LNCAP (cell line): ENCODE data around the gene PIRT.

Experiments used
- CTCF ChIP-seq: fragments of 450-650 bp; IDR thresholded peaks from 2 replicates; pipeline ENCODE4 v1.5.1; 2017; ENCODE audit warnings: mild to moderate bottlenecking

The PIRT gene

GRCh38 chr17:10837921-10838320, at the start of gene PIRT:
PIRT (minus strand) TSS chr17:10838087; CDS start chr17:10825645, 12,442 bp downstream.
- TF ChIP-seq CTCF, result no peak

GRCh38 chr17:10881959-10882358, 44.1 kb upstream of the PIRT start:
- no peak for TF ChIP-seq CTCF

- peak; percentile 59 for TF ChIP-seq CTCF
Observed at GRCh38 chr17:10879190-10879836, 41.4 kb upstream of the PIRT start.

GRCh38 chr17:10875984-10876555, 38.2 kb upstream of the PIRT start:
- peak; percentile 70 for TF ChIP-seq CTCF

- no peak for TF ChIP-seq CTCF
Observed at GRCh38 chr17:10875430-10875851, 37.6 kb upstream of the PIRT start.

GRCh38 chr17:10871914-10872313, 34.0 kb upstream of the PIRT start:
- TF ChIP-seq CTCF, result no peak

GRCh38 chr17:10870336-10871050, 32.6 kb upstream of the PIRT start:
- no peak for TF ChIP-seq CTCF
